ENCODE results near the gene MSANTD7. TPM values are rescaled to one million over a fixed set of nuclear protein-coding genes. Genes with fewer than 3 reads are reported as not detected.
"Not testable (repeated sequence)": the region's sequence is repeated elsewhere in the genome, so short reads cannot be mapped to it uniquely, and the experiment has no call there.

Gene MSANTD7
- total and polyA plus RNA-seq, 7 experiments from 2014 or later: 7.6 to 31.4 (median 17.2) TPM

DNA sequence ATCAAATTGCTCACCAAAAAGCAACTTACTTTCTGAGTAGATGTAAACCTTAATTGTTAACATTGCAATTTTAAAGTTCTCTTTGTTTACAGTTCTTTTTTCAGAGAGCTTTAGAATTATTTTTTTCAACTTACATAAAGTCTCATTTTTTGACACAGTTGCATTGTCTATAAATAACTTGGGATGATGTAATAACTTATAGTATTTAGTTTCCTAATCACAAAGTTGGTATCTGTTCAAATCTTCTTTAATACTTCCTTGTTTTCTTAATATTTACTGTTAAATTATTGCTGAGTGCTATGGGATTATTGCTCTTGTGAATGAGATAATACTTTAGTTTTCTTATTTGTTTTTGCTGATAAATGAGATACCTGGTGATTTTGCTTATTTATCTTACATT lies 21.7 kb downstream of the MSANTD7 start:
- POLR2A ChIA-PET: no interaction called here

DNA sequence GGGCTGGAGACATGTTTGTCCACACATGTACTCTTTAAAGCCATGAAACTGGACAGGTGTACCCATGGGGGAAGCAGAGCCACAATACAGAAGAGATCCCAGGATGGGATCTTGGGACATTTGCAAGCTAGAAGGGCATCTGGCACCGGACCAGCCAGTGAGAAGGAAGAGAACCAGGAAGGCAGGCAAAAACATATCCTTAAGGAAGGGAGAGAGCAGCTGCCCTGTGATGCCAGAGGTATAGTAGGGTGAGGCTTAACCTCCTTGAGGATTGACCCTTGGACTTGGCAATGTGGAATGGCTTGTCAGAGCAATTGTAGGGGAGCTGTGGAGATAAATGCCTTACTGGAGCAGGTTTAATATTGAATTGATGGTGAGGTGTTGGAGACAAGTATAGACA lies 22.7 kb downstream of the MSANTD7 start:
- intact Hi-C loops (cut with micrococcal nuclease): no loop called here
- Histone ChIP-seq H3K4me3 (ENCODE audit: low read length) (no peak overlapping the region), H3K9me3 (ENCODE audit: control insufficient read depth in 2 of 3, low read length in 3 of 3) (no peaks in the 10 kb centered on the region), H3K36me3 (ENCODE audit: control insufficient read depth in 2 of 3, insufficient read depth in 3 of 3, low read length in 3 of 3) (peaks cover 0 to 45% (median 7%) of the 10 kb centered on the region in 3 experiments), H3K27me3 (ENCODE audit: control insufficient read depth in 2 of 2, insufficient read depth in 2 of 2, low read length in 2 of 2) (no peaks in the 10 kb centered on the region), H3K27ac (ENCODE audit: low read depth, low read length) (no peak overlapping the region), H3K4me1 (ENCODE audit: control insufficient read depth in 2 of 2, insufficient read depth in 2 of 2, low read length in 2 of 2) (no peaks in the 10 kb centered on the region)
- Mint-ChIP-seq H3K9me3 (no peaks in the 10 kb centered on the region), H3K27ac (peak overlapping the region in 5 of 9 donors; percentile 13 to 72 (median 41)), H3K27me3 (no peaks in the 10 kb centered on the region), H3K4me3 (no peak overlapping the region), H3K4me1 (peaks cover 0 to 17% (median 7%) of the 10 kb centered on the region in 7 donors), H3K36me3 (peaks cover 16 to 45% (median 21%) of the 10 kb centered on the region in 5 donors)
- ATAC-seq (no peak), DNase-seq (no peak)
- ChIA-PET POLR2A (no interaction called here), CTCF (no interaction called here)

More for the DNA sequence above, 21.7 kb downstream of the MSANTD7 start:
- Mint-ChIP-seq H3K27ac (peak overlapping the region in 1 of 9 donors; percentile 22), H3K36me3 (peaks cover 17 to 46% (median 19%) of the 10 kb centered on the region in 5 donors), H3K9me3 (no peaks in the 10 kb centered on the region), H3K27me3 (no peaks in the 10 kb centered on the region), H3K4me1 (peaks cover 0 to 17% (median 5%) of the 10 kb centered on the region in 7 donors), H3K4me3 (no peak overlapping the region)
- H3K27ac ChIP-seq (ENCODE audit: low read depth, low read length): no peak overlapping the region
- no peaks in the 10 kb centered on the region for H3K27me3 ChIP-seq (ENCODE audit: control insufficient read depth in 2 of 2, insufficient read depth in 2 of 2, low read length in 2 of 2)
- intact Hi-C loops (cut with micrococcal nuclease): no loop called here
- no peak for ATAC-seq
- no peak overlapping the region for H3K4me3 ChIP-seq (ENCODE audit: low read length)
- CTCF ChIA-PET: interaction anchor here (0.5 kb wide), 1 partner anchor 1220 kb away, joined by 3 read pairs; no protein-coding TSS in a partner anchor
- DNase-seq: no peak
- no peaks in the 10 kb centered on the region for H3K9me3 ChIP-seq (ENCODE audit: control insufficient read depth in 2 of 3, low read length in 3 of 3)
- peaks cover 0 to 45% (median 7%) of the 10 kb centered on the region in 3 experiments for H3K36me3 ChIP-seq (ENCODE audit: control insufficient read depth in 2 of 3, insufficient read depth in 3 of 3, low read length in 3 of 3)
- no peaks in the 10 kb centered on the region for H3K4me1 ChIP-seq (ENCODE audit: control insufficient read depth in 2 of 2, insufficient read depth in 2 of 2, low read length in 2 of 2)

DNA sequence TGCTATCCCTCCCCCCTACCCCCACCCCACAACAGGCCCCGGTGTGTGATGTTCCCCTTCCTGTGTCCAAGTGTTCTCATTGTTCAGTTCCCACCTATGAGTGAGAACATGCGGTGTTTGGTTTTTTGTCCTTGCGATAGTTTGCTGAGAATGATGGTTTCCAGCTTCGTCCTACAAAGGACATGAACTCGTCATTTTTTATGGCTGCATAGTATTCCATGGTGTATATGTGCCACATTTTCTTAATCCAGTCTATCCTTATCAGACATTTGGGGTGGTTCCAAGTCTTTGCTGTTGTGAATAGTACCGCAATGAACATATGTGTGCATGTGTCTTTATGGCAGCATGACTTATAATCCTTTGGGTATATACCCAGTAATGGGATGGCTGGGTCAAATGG lies 26.4 kb downstream of the MSANTD7 start:
- H3K27me3 Mint-ChIP-seq; H3K9me3 ChIP-seq (ENCODE audit: control insufficient read depth in 2 of 3, low read length in 3 of 3); intact Hi-C loops (cut with micrococcal nuclease); H3K27ac ChIP-seq (ENCODE audit: low read depth, low read length); CTCF ChIA-PET; ATAC-seq; H3K4me3 ChIP-seq (ENCODE audit: low read length); H3K27me3 ChIP-seq (ENCODE audit: control insufficient read depth in 2 of 2, insufficient read depth in 2 of 2, low read length in 2 of 2); H3K9me3 Mint-ChIP-seq; DNase-seq; H3K27ac Mint-ChIP-seq; POLR2A ChIA-PET; H3K4me3 Mint-ChIP-seq; H3K4me1 ChIP-seq (ENCODE audit: control insufficient read depth in 2 of 2, insufficient read depth in 2 of 2, low read length in 2 of 2): not testable (repeated sequence)
- Mint-ChIP-seq H3K36me3 (peaks cover 11 to 38% (median 21%) of the 10 kb centered on the region in 5 donors), H3K4me1 (peaks cover 0 to 12% (median 3%) of the 10 kb centered on the region in 7 donors)
- H3K36me3 ChIP-seq (ENCODE audit: control insufficient read depth in 2 of 3, insufficient read depth in 3 of 3, low read length in 3 of 3): peaks cover 0 to 43% (median 0%) of the 10 kb centered on the region in 3 experiments

DNA sequence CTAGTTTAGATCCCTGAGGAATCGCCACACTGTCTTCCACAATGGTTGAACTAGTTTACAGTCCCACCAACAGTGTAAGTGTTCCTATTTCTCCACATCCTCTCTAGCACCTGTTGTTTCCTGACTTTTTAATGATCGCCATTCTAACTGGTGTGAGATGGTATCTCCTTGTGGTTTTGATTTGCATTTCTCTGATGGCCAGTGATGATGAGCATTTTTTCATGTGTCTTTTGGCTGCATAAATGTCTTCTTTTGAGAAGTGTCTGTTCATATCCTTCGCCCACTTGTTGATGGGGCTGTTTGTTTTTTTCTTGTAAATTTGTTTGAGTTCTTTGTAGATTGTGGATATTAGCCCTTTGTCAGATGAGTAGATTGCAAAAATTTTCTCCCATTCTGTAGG lies 26.8 kb downstream of the MSANTD7 start:
- H3K27me3 ChIP-seq (ENCODE audit: control insufficient read depth in 2 of 2, insufficient read depth in 2 of 2, low read length in 2 of 2); H3K9me3 ChIP-seq (ENCODE audit: control insufficient read depth in 2 of 3, low read length in 3 of 3); H3K4me3 ChIP-seq (ENCODE audit: low read length); POLR2A ChIA-PET; ATAC-seq; DNase-seq; H3K4me1 ChIP-seq (ENCODE audit: control insufficient read depth in 2 of 2, insufficient read depth in 2 of 2, low read length in 2 of 2); H3K4me3 Mint-ChIP-seq; H3K9me3 Mint-ChIP-seq; CTCF ChIA-PET; H3K27me3 Mint-ChIP-seq; intact Hi-C loops (cut with micrococcal nuclease); H3K27ac ChIP-seq (ENCODE audit: low read depth, low read length); H3K27ac Mint-ChIP-seq: not testable (repeated sequence)
- H3K36me3 ChIP-seq (ENCODE audit: control insufficient read depth in 2 of 3, insufficient read depth in 3 of 3, low read length in 3 of 3): peaks cover 0 to 46% (median 0%) of the 10 kb centered on the region in 3 experiments
- Mint-ChIP-seq H3K4me1 (peaks cover 0 to 10% (median 3%) of the 10 kb centered on the region in 7 donors), H3K36me3 (peaks cover 10 to 42% (median 24%) of the 10 kb centered on the region in 5 donors)

DNA sequence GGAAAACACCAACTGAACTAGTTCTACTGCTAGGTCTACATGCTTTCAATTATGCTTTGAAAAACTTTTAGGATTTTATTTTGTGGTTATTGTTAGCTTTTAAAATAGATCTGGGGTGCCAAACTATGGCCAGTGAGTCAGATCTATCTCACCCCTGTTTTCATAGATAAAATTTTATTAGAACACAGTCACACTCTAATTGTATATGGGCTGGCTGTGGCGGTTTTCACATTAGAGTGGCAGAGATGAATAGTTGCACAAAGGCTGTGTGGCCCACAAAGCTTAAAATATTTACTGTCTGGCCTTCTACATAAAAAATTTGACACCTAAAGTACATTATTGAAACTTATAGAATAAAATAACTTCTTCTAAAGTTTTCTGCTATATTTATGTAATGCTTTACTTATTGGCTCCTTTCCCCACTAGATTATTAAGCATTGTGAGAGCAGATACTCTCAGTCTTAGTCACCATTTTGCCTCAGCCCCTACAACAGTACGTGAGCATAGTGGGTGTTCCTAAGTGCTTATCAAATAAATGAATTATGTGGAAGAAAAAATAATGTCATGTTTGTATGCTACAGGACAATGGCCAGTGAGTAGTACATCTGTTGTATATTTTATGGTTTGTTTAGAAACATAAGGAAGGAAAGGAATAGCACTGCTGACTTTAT lies 35.1 kb downstream of the MSANTD7 start:
- H3K4me3 Mint-ChIP-seq: no peak overlapping the region
- no peaks in the 10 kb centered on the region for H3K9me3 ChIP-seq (ENCODE audit: control insufficient read depth in 2 of 3, low read length in 3 of 3)
- H3K27me3 ChIP-seq (ENCODE audit: control insufficient read depth in 2 of 2, insufficient read depth in 2 of 2, low read length in 2 of 2): no peaks in the 10 kb centered on the region
- H3K27me3 Mint-ChIP-seq: no peaks in the 10 kb centered on the region
- peaks cover 0 to 17% (median 0%) of the 10 kb centered on the region in 3 experiments for H3K36me3 ChIP-seq (ENCODE audit: control insufficient read depth in 2 of 3, insufficient read depth in 3 of 3, low read length in 3 of 3)
- no peak for ATAC-seq
- H3K4me1 ChIP-seq (ENCODE audit: control insufficient read depth in 2 of 2, insufficient read depth in 2 of 2, low read length in 2 of 2): peaks cover 0 to 7% of the 10 kb centered on the region in 2 donors
- DNase-seq: no peak
- peaks cover 0 to 17% (median 4%) of the 10 kb centered on the region in 5 donors for H3K36me3 Mint-ChIP-seq
- no peaks in the 10 kb centered on the region for H3K9me3 Mint-ChIP-seq
- H3K4me3 ChIP-seq (ENCODE audit: low read length): no peak overlapping the region
- H3K27ac Mint-ChIP-seq: no peak overlapping the region
- CTCF ChIA-PET: interaction anchor here (0.7 kb wide), 2 partner anchors 32 to 198 kb away, joined by 3 read pairs; no protein-coding TSS in a partner anchor
- intact Hi-C loops (cut with micrococcal nuclease): loop anchor here in 1 of 2 donors (10.0 kb wide), 1 partner anchor 1562 kb away; the partner anchor contains the start of gene PTER
- H3K27ac ChIP-seq (ENCODE audit: low read depth, low read length): no peak overlapping the region
- peaks cover 2 to 23% (median 21%) of the 10 kb centered on the region in 7 donors for H3K4me1 Mint-ChIP-seq
- POLR2A ChIA-PET: interaction anchor here (1.4 kb wide), 1 partner anchor 35 kb away, joined by 4 read pairs; the partner anchor contains the start of genes CDNF, HSPA14 and MSANTD7

DNA sequence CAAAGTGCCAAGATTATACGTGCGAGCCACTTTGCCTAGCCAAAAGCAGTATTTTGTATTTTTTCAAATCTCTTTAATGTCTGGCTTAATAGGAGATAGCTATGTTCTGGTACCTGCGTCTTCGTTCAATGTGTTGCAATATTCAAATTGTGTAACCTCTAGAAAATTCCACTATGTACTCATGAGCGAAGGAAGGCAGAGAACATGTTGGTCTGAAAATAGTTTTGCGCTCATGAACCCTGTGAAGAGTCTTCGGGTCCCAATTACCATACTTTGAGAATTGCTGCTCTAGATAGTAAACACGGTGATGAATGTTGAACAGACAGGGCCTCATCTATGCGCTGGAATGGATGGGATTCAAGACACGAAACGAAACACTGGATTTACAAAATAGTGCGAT lies 37.8 kb downstream of the MSANTD7 start:
- intact Hi-C loops (cut with micrococcal nuclease): loop anchor here (5.0 to 10.0 kb wide), 7 partner anchors 294 to 1941 kb away; partner anchors contain the start of genes PHYH (in 1 of the 2), PTER (in 1 of the 2), RSU1 (in 1 of the 2) and SEPHS1 (in 1 of the 2)
- H3K27me3 ChIP-seq (ENCODE audit: control insufficient read depth in 2 of 2, insufficient read depth in 2 of 2, low read length in 2 of 2): no peaks in the 10 kb centered on the region
- POLR2A ChIA-PET: interaction anchor here (0.5 to 1.7 kb wide), 3 partner anchors 38 to 331 kb away, joined by 3 read pairs; partner anchors contain the start of genes CDNF, HSPA14 and MSANTD7
- Mint-ChIP-seq H3K27ac (no peak overlapping the region), H3K4me3 (peak overlapping the region in 3 of 10 donors; percentile 15 to 92 (median 25)), H3K9me3 (no peaks in the 10 kb centered on the region), H3K36me3 (peaks cover 0 to 5% (median 0%) of the 10 kb centered on the region in 5 donors), H3K27me3 (no peaks in the 10 kb centered on the region), H3K4me1 (peaks cover 4 to 38% (median 31%) of the 10 kb centered on the region in 7 donors)
- H3K4me1 ChIP-seq (ENCODE audit: control insufficient read depth in 2 of 2, insufficient read depth in 2 of 2, low read length in 2 of 2): peaks cover 4 to 7% of the 10 kb centered on the region in 2 donors
- no peaks in the 10 kb centered on the region for H3K9me3 ChIP-seq (ENCODE audit: control insufficient read depth in 2 of 3, low read length in 3 of 3)
- H3K27ac ChIP-seq (ENCODE audit: low read depth, low read length): no peak overlapping the region
- CTCF ChIA-PET: interaction anchor here (0.6 kb wide), 1 partner anchor 47 kb away, joined by 3 read pairs; no protein-coding TSS in a partner anchor
- DNase-seq: no peak
- peaks cover 0 to 5% (median 0%) of the 10 kb centered on the region in 3 experiments for H3K36me3 ChIP-seq (ENCODE audit: control insufficient read depth in 2 of 3, insufficient read depth in 3 of 3, low read length in 3 of 3)
- H3K4me3 ChIP-seq (ENCODE audit: low read length): no peak overlapping the region
- no peak for ATAC-seq
